MM.1S (cell line): ENCODE results near the gene NCOR2.

ENCODE experiments used
- EZH2phosphoT487 ChIP-seq: fragments of 300-600 bp; sonication (generic); IDR thresholded peaks from 2 replicates; pipeline ENCODE4 v1.6.1; 2018; ENCODE audit warnings: antibody characterized with exemption, low read length
- TF ChIP-seq, protein P1 (sequence below): fragments of 300-600 bp; sonication (generic); IDR thresholded peaks from 2 replicates; pipeline ENCODE4 v1.5.1; 2016; ENCODE audit warnings: antibody characterized with exemption, low read length, mixed read lengths

DNA sequence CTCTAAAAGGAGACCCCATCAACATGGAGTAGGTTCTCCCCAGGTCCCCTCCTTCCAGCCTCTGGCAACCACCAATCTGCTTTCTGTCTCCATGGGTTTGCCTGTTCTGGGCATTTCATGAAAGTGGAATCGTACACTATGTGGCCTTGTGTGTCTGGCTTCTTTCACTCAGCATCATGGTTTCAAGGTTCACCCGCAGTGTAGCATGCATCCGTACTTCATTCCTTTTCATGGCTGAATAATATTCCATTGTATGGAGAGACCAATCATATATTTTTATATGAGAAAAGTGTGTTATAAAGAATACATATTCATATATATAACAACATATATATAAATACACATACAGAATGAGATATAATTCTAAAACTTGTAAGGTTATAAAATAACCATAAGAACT, 19.8 kb downstream of the NCOR2 start:
- TF ChIP-seq, protein P1, sequence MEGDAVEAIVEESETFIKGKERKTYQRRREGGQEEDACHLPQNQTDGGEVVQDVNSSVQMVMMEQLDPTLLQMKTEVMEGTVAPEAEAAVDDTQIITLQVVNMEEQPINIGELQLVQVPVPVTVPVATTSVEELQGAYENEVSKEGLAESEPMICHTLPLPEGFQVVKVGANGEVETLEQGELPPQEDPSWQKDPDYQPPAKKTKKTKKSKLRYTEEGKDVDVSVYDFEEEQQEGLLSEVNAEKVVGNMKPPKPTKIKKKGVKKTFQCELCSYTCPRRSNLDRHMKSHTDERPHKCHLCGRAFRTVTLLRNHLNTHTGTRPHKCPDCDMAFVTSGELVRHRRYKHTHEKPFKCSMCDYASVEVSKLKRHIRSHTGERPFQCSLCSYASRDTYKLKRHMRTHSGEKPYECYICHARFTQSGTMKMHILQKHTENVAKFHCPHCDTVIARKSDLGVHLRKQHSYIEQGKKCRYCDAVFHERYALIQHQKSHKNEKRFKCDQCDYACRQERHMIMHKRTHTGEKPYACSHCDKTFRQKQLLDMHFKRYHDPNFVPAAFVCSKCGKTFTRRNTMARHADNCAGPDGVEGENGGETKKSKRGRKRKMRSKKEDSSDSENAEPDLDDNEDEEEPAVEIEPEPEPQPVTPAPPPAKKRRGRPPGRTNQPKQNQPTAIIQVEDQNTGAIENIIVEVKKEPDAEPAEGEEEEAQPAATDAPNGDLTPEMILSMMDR = no peak
- TF ChIP-seq EZH2phosphoT487 = no peak
